ENCODE measurements around the gene TATDN2.

GRCh38 chr3:10285272-10286132 is 37.2 kb downstream of the TATDN2 start:
- TF ChIP-seq ZNF830 (CRISPR knock-in tag; IDR thresholded peaks at IDR 0.05) (no peak), THAP12 (CRISPR knock-in tag; IDR thresholded peaks at IDR 0.05) (no peak), RFX5 (IDR thresholded peaks at IDR 0.05; ENCODE audit: low read depth, low read length) (no peak), MYC (IDR thresholded peaks at IDR 0.05; ENCODE audit: low read depth, low read length) (no peak), MYC (CRISPR knock-in tag; IDR thresholded peaks at IDR 0.05; ENCODE audit: borderline replicate concordance, low read depth) (no peak), RAD21 (CRISPR knock-in tag; conservative IDR thresholded peaks at IDR 0.05 in 1 of 2, IDR thresholded peaks at IDR 0.05 in 1 of 2) (no peak), SETDB1 (IDR thresholded peaks at IDR 0.05; ENCODE audit: low read length) (no peak), DEAF1 (CRISPR knock-in tag; IDR thresholded peaks at IDR 0.05) (no peak), USF2 (CRISPR knock-in tag; IDR thresholded peaks at IDR 0.05) (no peak), HNRNPLL (IDR thresholded peaks at IDR 0.05; ENCODE audit: low read depth, low read length, poor library complexity, severe bottlenecking) (no peak), CTCF (IDR thresholded peaks at IDR 0.05 in 2 of 3, conservative IDR thresholded peaks at IDR 0.05 in 1 of 3; ENCODE audit: insufficient read depth in 2 of 3, low read depth in 1 of 3, low read length in 3 of 3) (no peak), MAZ (CRISPR knock-in tag; conservative IDR thresholded peaks at IDR 0.05 in 1 of 2, IDR thresholded peaks at IDR 0.05 in 1 of 2) (no peak)

All from K562 (cell line).